Left lung (tissue), 10 donors: ENCODE data around the gene WSCD2. TPM values are rescaled to one million over a fixed set of nuclear protein-coding genes. Genes with fewer than 3 reads are reported as not detected.

Source experiments
- ATAC-seq: fragments of 200-7000 bp; cut with Tn5 transposase; one replicate; pipeline ENCODE4 v1.9.1; 2020; ENCODE audit warnings: moderate library complexity
- DNase-seq, 4 donors: peaks; one replicate each; pipeline ENCODE4 v3.0.0-alpha.2; 2013 to 2020
- H3K27ac ChIP-seq, 2 donors: fragments of 200-600 bp; sonication (generic) in 1 of 2; one replicate each; pipeline versions ENCODE4 v1.5.0 to v1.8.0; 2020 to 2021
- H3K27me3 ChIP-seq, 2 donors: fragments of 200-600 bp; sonication (generic) in 1 of 2; one replicate each; pipeline versions ENCODE4 v1.5.0 to v1.8.0; 2020 to 2021
- H3K36me3 ChIP-seq, 2 donors: fragments of 200-600 bp; sonication (generic) in 1 of 2; one replicate each; pipeline versions ENCODE4 v1.5.0 to v1.8.0; 2020 to 2021
- H3K4me1 ChIP-seq, 2 donors: fragments of 200-600 bp; one replicate each; pipeline ENCODE4 v1.8.0; 2021
- H3K4me3 ChIP-seq, 2 donors: fragments of 200-600 bp; sonication (generic) in 1 of 2; one replicate each; pipeline versions ENCODE4 v1.5.0 to v1.8.0; 2020 to 2021; ENCODE audit warnings: mild to moderate bottlenecking in 1 of 2
- H3K9me3 ChIP-seq, 2 donors: fragments of 200-600 bp; sonication (generic) in 1 of 2; one replicate each; pipeline versions ENCODE4 v1.5.0 to v1.8.0; 2020 to 2021
- CTCF ChIP-seq, 2 donors: fragments of 200-600 bp; sonication (generic) in 1 of 2; IDR thresholded peaks; one replicate each; pipeline versions ENCODE4 v1.5.0 to v1.8.0; 2021; ENCODE audit warnings: antibody characterized with exemption in 2 of 2
- intact Hi-C, 2 donors: fragments of 100-400 bp; cut with DNase I; formaldehyde crosslinking; loops; one replicate each; pipeline versions ENCODE4 v1.11.2 to v1.14.2; 2022
- polyA plus RNA-seq, 6 donors: library from polyadenylated mRNA; unstranded; fragments of 120-200 nt; gene quantifications; one replicate each; pipeline ENCODE4 v1.2.1, GENCODE V29; 2013; ENCODE audit not compliant: insufficient read length in 6 of 6
- total RNA-seq, 2 donors: library from RNA; stranded (reverse); fragmentation: NEBNext Ultra II Directional; extraction: Animal tissue kit (Norgen Biotek cat#: 25700); gene quantifications; one replicate each; pipeline ENCODE4 v1.2.1, GENCODE V29; 2021
- donor health status: DM: no; HTN: yes; CAD: no.
- donor health status: DM: no; HTN: no; CAD: no.

The WSCD2 gene
- total and polyA plus RNA-seq, 8 donors: 0.29 to 1.3 (median 0.47) TPM

GRCh38 chr12:108140501-108140900, 11.4 kb downstream of the WSCD2 start:
- intact Hi-C loops: no loop called here
- DNase-seq (no peak), ATAC-seq (no peak)
- no peaks in the 10 kb centered on the region for H3K36me3 ChIP-seq
- TF ChIP-seq CTCF (IDR thresholded peaks at IDR 0.05): no peak
- H3K4me1 ChIP-seq: no peaks in the 10 kb centered on the region
- no peak overlapping the region for H3K4me3 ChIP-seq
- H3K9me3 ChIP-seq: no peaks in the 10 kb centered on the region
- no peak overlapping the region for H3K27ac ChIP-seq
- H3K27me3 ChIP-seq: peaks cover 0 to 20% of the 10 kb centered on the region in 2 donors

DNA sequence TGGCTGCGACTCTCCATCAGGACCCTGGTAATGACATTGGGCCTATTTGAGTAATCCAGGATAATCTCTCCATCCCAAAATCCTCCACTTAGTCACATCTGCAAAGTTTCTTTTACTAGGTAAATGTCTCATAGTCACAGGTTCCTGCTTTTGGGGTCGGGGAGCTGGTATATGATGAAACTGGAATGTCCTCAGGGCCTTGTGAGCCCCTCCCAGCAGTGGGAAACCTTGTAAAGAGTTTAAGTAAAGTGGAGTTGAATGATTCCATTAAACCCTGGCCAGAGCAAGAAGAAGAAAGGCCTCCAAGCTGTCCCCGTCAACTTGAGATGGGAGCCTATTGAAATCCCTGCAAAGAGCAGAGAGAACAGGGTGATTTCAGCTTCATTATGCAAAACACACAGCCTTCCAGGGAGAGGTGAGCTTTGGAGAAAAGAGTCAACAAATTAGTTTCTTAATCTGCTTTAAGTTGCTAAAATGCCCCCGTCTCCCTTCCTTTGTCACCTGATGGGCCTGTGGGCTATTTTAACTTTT, 12.6 kb downstream of the WSCD2 start:
- intact Hi-C loops: no loop called here
- DNase-seq (no peak), ATAC-seq (no peak)
- Histone ChIP-seq H3K27me3 (peaks cover 0 to 16% of the 10 kb centered on the region in 2 donors), H3K4me3 (no peak overlapping the region), H3K27ac (no peak overlapping the region), H3K4me1 (no peaks in the 10 kb centered on the region), H3K36me3 (no peaks in the 10 kb centered on the region), H3K9me3 (no peaks in the 10 kb centered on the region)
- no peak for TF ChIP-seq CTCF (IDR thresholded peaks at IDR 0.05)

DNA sequence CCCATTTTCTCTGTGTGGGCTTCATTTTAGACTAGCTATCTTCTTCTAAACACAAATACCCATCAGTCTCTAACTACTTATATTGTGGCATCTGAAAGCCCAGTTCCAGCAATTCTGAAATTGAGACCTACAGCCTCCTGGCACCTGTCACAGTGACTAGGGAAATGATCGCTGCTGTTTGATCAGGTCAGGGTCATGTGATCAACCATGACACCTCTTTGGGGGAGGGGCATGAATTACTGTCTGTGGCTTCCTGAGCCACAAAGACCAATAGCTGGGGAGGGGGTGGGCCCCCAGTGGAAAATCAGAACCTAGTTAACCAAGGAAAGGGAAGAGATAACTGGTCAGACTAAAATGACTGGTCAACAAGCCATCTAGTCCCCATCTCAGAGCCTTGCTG, 14.1 kb downstream of the WSCD2 start:
- no peak for TF ChIP-seq CTCF (IDR thresholded peaks at IDR 0.05)
- no peak overlapping the region for H3K4me3 ChIP-seq
- no peaks in the 10 kb centered on the region for H3K36me3 ChIP-seq
- intact Hi-C loops: no loop called here
- no peaks in the 10 kb centered on the region for H3K4me1 ChIP-seq
- no peak for DNase-seq
- H3K27me3 ChIP-seq: peaks cover 0 to 16% of the 10 kb centered on the region in 2 donors
- no peaks in the 10 kb centered on the region for H3K9me3 ChIP-seq
- no peak for ATAC-seq
- no peak overlapping the region for H3K27ac ChIP-seq

DNA sequence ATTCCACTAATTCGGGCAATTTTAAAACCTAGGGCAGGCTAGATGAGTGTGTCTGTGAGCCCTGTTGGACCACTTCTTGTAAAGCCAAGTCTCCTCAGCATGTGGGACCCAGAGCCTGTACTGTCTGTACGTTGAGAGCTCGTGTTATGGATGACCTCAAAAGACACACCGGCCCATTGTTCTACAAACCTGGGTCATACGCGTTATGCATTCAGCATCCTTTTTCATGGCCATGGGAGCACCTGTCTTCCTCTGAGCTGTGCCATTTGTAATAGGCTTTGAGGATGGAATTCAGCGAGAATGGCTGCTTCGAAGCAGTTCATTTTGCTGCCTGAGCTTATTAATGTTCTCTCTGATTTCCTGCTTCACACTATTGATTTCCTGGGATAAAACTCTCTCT, 15.0 kb downstream of the WSCD2 start:
- no peak overlapping the region for H3K27ac ChIP-seq
- TF ChIP-seq CTCF (IDR thresholded peaks at IDR 0.05): no peak
- intact Hi-C loops: no loop called here
- ATAC-seq: no peak
- H3K9me3 ChIP-seq: no peaks in the 10 kb centered on the region
- H3K36me3 ChIP-seq: no peaks in the 10 kb centered on the region
- no peaks in the 10 kb centered on the region for H3K4me1 ChIP-seq
- DNase-seq: no peak
- H3K27me3 ChIP-seq: peaks cover 0 to 16% of the 10 kb centered on the region in 2 donors
- no peak overlapping the region for H3K4me3 ChIP-seq

DNA sequence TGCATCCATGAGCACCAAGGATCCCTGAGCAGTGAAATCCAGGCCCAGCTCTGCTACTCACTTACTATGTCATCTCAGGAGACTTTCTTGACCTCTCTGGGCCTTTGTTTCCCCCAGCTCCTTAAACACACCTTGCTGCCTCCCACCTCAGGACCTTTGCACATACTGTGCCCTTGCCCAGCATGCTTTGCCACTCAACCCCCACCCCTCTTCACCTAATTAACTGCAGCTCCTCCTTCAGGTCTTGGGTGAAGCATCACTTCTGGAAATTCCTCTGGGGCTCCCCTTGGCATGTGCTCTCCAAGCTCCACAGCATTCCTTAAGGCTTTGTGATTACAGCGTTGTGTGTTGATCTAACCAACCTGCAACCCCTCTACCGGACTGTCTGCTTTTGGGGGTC, 15.9 kb downstream of the WSCD2 start:
- H3K4me3 ChIP-seq: no peak overlapping the region
- intact Hi-C loops: no loop called here

More for the DNA sequence above, 15.9 kb downstream of the WSCD2 start:
- no peaks in the 10 kb centered on the region for H3K4me1 ChIP-seq
- H3K36me3 ChIP-seq: no peaks in the 10 kb centered on the region
- TF ChIP-seq CTCF (IDR thresholded peaks at IDR 0.05): no peak
- H3K9me3 ChIP-seq: no peaks in the 10 kb centered on the region
- H3K27ac ChIP-seq: no peak overlapping the region
- DNase-seq (no peak), ATAC-seq (no peak)
- H3K27me3 ChIP-seq: peaks cover 0 to 12% of the 10 kb centered on the region in 2 donors
